ENCODE data around the gene PWP1. TPM values are rescaled to one million over a fixed set of nuclear protein-coding genes. Genes with fewer than 3 reads are reported as not detected.

The PWP1 gene
- total and polyA plus RNA-seq, 8 donors = 22.8 to 58.6 (median 53.6) TPM

DNA sequence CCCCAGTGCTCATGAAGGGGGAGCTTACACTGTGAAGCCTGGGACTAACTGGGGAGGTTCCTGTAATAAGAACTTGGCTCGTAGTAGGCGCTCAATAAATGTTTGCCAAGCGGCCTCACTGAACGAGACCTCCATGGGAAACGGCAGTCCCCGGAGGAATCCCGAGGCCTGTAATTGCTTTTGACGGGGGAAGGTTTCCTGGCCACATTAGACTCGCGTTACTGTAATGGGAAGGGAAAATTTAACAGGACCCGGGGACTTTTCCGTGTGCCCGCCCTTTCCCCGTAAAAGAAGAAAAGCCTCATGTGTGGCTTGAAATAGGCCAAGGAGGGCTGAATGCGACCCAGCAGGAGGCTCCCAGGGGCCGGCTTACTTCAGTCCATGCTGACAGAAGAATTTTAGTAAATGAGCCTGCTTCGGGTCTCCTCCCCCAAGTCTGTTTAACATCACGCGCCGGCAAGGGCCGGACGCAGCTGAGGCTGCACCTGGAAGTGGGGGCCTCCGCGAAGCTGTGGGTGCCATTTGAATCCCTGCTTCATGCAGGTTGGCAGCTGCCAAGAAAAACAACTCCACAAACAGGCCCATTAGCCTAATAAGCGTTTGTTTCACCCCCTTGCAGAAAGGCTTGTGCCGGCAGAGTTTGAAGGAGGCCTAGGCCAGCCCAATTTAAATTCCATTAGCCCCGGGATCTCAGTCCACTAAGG, 39.8 kb upstream of the PWP1 start:
- Histone ChIP-seq H3K4me3 (no peak overlapping the region), H3K27ac (no peak overlapping the region), H3K36me3 (no peaks in the 10 kb centered on the region), H3K4me1 (no peaks in the 10 kb centered on the region), H3K27me3 (peaks cover 0 to 8% of the 10 kb centered on the region in 2 donors), H3K9me3 (no peaks in the 10 kb centered on the region)
- ATAC-seq (no peak), DNase-seq (peak in 1 of 4 donors; percentile 37)
- no peak for TF ChIP-seq CTCF (IDR thresholded peaks at IDR 0.05)
- intact Hi-C loops (cut with DNase I) = no loop called here

DNA sequence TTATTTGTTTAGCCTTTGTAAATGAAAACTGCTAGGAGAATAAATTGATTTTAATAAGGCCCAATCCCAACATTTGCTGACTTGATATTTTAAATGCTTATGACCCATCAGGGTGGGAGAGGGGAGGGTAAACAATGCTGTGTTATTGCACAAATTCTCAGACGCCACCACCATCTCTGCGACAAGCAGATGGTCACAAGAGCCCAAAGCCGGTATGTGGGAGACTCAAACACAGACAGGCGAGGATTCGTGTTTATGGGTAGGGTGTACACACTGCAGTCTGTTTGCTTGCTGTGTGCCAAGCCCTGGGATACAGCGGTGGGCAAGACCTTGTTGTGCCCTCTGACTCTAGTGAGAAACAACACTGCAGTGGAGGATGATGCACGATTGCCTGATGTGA, 39.2 kb upstream of the PWP1 start:
- ATAC-seq (no peak), DNase-seq (no peak)
- H3K4me1 ChIP-seq = no peaks in the 10 kb centered on the region
- H3K4me3 ChIP-seq = no peak overlapping the region
- no peak for TF ChIP-seq CTCF (IDR thresholded peaks at IDR 0.05)
- intact Hi-C loops (cut with DNase I) = no loop called here
- no peaks in the 10 kb centered on the region for H3K36me3 ChIP-seq
- H3K9me3 ChIP-seq = no peaks in the 10 kb centered on the region
- peaks cover 0 to 8% of the 10 kb centered on the region in 2 donors for H3K27me3 ChIP-seq
- no peak overlapping the region for H3K27ac ChIP-seq

DNA sequence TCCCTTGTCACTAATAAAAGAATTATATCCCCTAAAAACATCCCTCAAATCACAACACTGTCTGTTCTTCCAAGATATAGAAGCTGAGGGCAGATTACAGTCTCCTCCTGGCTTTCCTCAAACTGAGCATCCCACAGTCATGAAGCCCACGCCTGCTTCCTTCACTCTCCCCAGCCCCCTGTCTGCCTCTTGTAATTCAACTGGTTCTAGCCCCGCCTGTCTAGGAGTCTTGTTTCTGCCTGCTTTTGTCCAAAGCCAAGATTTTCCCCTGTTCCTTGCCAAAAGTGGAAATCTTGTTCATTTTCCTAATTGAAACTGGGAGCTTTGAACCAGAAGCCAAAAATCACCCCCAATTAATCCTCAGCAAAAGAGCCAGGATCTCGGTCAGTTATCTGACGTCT, 35.9 kb upstream of the PWP1 start:
- Histone ChIP-seq H3K9me3 (no peaks in the 10 kb centered on the region), H3K4me3 (no peak overlapping the region), H3K4me1 (no peaks in the 10 kb centered on the region), H3K36me3 (no peaks in the 10 kb centered on the region), H3K27ac (no peak overlapping the region), H3K27me3 (peaks cover 0 to 8% of the 10 kb centered on the region in 2 donors)
- peak; percentile 63 for ATAC-seq
- TF ChIP-seq CTCF (IDR thresholded peaks at IDR 0.05) = no peak
- intact Hi-C loops (cut with DNase I) = no loop called here
- DNase-seq = peak in 2 of 4 donors; percentile 88 to 93

GRCh38 chr12:107650977-107651376, 34.6 kb upstream of the PWP1 start:
- no peak overlapping the region for H3K4me3 ChIP-seq
- no peaks in the 10 kb centered on the region for H3K9me3 ChIP-seq
- ATAC-seq (peak; percentile 16), DNase-seq (peak in 1 of 4 donors; percentile 34)
- H3K4me1 ChIP-seq = no peaks in the 10 kb centered on the region
- H3K36me3 ChIP-seq = no peaks in the 10 kb centered on the region
- intact Hi-C loops (cut with DNase I) = no loop called here
- no peak for TF ChIP-seq CTCF (IDR thresholded peaks at IDR 0.05)
- no peak overlapping the region for H3K27ac ChIP-seq
- H3K27me3 ChIP-seq = no peaks in the 10 kb centered on the region

DNA sequence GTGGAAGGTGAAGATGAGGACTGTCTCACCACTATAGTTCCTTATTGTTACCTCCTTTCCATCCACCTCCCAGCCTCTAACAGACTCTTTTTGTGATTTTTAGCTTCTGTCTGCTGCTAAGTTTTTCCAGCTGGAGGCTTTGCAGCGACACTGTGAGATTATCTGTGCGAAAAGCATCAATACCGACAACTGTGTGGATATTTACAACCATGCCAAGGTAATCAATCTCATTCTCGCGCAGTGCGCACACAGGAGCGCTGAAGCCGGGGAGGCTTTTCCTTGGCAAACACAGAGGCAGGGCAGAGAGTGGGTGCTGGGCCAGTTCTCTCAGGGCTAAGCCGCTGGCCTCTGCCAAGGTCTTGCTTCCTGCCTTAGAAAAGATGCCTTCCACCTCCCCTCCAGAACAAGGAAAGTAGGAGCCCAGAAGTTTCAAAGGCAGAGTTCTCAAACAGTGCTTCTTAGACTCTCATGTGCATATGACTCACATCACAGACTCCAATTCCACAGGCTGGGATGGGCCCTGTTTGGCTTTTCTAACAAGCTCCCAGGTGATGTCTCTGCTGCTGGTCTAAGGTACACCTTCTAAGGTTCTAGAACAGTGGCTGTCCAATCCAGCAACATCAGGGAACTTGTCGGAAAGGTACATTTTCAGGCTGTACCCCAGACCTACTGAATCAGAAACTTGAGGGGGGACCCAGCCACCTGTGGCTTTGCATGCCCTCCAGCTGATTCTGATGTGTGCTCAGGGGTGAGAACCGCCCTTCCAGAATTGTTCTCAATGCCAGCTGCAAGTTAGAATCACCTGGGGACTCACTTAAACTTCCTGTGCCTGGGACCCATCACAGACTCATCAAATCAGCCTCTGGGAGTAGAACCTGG, 33.8 kb upstream of the PWP1 start:
- intact Hi-C loops (cut with DNase I) = no loop called here
- Histone ChIP-seq H3K27me3 (no peaks in the 10 kb centered on the region), H3K4me1 (no peaks in the 10 kb centered on the region), H3K9me3 (no peaks in the 10 kb centered on the region), H3K4me3 (no peak overlapping the region), H3K27ac (no peak overlapping the region), H3K36me3 (no peaks in the 10 kb centered on the region)
- DNase-seq (peak in 2 of 4 donors; percentile 72 to 73), ATAC-seq (peak; percentile 36)
- no peak for TF ChIP-seq CTCF (IDR thresholded peaks at IDR 0.05)
